ENCODE measurements around the gene RHOT2.

- TF ChIP-seq CTCF (conservative IDR thresholded peaks at IDR 0.05) (no peak), ZFX (IDR thresholded peaks at IDR 0.05) (no peak)
Observed at GRCh38 chr16:630249-630814, 37.6 kb upstream of the RHOT2 start.
